Measurements from ENCODE around the gene GRIK4. TPM values are rescaled to one million over a fixed set of nuclear protein-coding genes. Genes with fewer than 3 reads are reported as not detected.
A peak's percentile ranks its signal among the peaks of the same experiment; 100 is the strongest.

Gene GRIK4
- total and polyA plus RNA-seq, 4 donors = 0.41 to 4.9 (median 1.7) TPM

DNA sequence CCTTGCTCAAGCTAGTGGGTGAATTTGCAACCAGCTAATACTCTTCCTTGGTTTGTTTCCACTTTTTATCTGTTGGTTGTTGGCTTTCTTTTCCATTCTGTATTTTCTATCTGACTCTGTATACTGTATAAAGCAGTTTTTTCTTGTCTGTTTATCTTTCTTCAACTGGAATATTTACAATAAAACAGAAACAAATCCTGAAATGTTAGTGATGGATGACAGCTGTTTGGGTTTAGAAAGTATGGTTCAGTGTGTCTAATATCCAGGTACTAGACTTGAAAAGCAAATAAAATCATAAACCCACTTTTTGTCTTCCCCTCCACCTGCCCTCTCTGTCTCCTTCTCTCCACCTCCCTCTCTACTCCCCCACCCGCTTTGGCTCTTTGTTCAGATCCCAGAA lies 477.1 kb downstream of the GRIK4 start:
- DNase-seq (peak in 2 of 3 donors; percentile 92 to 94), ATAC-seq (ENCODE audit: insufficient read depth, low FRiP score) (no peak)
- TF ChIP-seq, protein P1, sequence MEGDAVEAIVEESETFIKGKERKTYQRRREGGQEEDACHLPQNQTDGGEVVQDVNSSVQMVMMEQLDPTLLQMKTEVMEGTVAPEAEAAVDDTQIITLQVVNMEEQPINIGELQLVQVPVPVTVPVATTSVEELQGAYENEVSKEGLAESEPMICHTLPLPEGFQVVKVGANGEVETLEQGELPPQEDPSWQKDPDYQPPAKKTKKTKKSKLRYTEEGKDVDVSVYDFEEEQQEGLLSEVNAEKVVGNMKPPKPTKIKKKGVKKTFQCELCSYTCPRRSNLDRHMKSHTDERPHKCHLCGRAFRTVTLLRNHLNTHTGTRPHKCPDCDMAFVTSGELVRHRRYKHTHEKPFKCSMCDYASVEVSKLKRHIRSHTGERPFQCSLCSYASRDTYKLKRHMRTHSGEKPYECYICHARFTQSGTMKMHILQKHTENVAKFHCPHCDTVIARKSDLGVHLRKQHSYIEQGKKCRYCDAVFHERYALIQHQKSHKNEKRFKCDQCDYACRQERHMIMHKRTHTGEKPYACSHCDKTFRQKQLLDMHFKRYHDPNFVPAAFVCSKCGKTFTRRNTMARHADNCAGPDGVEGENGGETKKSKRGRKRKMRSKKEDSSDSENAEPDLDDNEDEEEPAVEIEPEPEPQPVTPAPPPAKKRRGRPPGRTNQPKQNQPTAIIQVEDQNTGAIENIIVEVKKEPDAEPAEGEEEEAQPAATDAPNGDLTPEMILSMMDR (IDR thresholded peaks at IDR 0.05; ENCODE audit: control extremely low read depth, extremely low read depth) = no peak
- H3K9ac ChIP-seq (ENCODE audit: insufficient read depth in 1 of 2, low read length in 2 of 2) = no peak overlapping the region
- H3K27ac ChIP-seq (ENCODE audit: low read depth in 1 of 2, low read length in 1 of 2) = no peak overlapping the region
- H3K27me3 ChIP-seq (ENCODE audit: control insufficient read depth in 3 of 3, insufficient read depth in 3 of 3, low read length in 2 of 3) = peaks cover 0 to 4% (median 0%) of the 10 kb centered on the region in 3 donors
- peaks cover 0 to 56% (median 28%) of the 10 kb centered on the region in 5 donors for H3K4me1 ChIP-seq (ENCODE audit: control insufficient read depth in 5 of 5, insufficient read depth in 5 of 5, low read length in 5 of 5)
- no peaks in the 10 kb centered on the region for H3K36me3 ChIP-seq (ENCODE audit: control insufficient read depth in 4 of 4, insufficient read depth in 4 of 4, low read length in 4 of 4)
- H3K9me3 ChIP-seq (ENCODE audit: control insufficient read depth in 4 of 4, insufficient read depth in 3 of 4, low read length in 3 of 4) = no peaks in the 10 kb centered on the region
- 93 to 100% methylated on average over 1 of the region's 1 CpG for WGBS, 2 donors
- H3K4me3 ChIP-seq = no peak overlapping the region

DNA sequence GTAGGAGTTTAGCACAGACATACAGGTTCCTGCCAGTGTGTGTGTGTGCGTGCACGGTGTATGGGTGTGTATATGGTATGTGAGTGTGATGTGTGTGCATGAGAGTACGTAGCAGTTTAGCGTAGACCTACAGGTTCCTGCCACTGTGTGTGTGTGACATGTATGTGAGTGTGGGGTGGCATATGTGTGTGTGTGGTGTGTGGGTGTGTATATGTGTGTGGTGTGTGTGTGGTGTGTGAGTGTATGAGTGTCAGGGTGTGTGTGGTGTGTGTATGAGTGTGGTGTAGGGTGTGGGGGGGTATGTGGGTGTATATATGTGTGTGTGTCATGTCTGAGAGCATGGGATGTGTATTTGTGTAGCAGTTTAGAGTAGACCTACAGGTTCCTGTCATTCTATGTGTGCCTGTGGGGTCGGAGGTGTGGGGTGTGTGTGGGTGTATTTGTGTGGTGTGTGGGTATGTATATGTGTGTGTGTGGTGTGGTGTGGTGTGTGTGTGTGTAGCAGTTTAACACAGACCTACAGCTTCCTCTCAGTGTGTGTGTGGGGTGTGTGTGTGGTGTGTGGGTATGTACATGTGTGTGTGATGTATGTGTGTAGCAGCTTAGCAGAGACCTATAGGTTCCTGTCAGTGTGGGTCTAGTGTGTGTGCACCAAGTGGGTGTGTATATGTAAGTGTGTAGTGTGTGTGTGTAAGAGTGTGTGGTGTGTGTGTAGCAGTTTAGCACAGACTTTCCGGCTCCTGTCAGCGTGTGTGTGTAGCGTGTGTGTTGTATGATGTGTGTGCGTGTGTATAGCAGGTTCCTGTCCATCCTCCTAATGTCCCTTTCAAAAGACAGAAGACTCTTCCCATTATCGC lies 480.5 kb downstream of the GRIK4 start:
- Histone ChIP-seq H3K4me3 (no peak overlapping the region), H3K9ac (ENCODE audit: insufficient read depth in 1 of 2, low read length in 2 of 2) (peak overlapping the region in 1 of 2 donors; percentile 56), H3K36me3 (ENCODE audit: control insufficient read depth in 4 of 4, insufficient read depth in 4 of 4, low read length in 4 of 4) (no peaks in the 10 kb centered on the region), H3K9me3 (ENCODE audit: control insufficient read depth in 4 of 4, insufficient read depth in 3 of 4, low read length in 3 of 4) (no peaks in the 10 kb centered on the region), H3K4me1 (ENCODE audit: control insufficient read depth in 5 of 5, insufficient read depth in 5 of 5, low read length in 5 of 5) (peaks cover 0 to 39% (median 23%) of the 10 kb centered on the region in 5 donors), H3K27ac (ENCODE audit: low read depth in 1 of 2, low read length in 1 of 2) (no peak overlapping the region), H3K27me3 (ENCODE audit: control insufficient read depth in 3 of 3, insufficient read depth in 3 of 3, low read length in 2 of 3) (peaks cover 0 to 4% (median 0%) of the 10 kb centered on the region in 3 donors)
- 95 to 97% methylated on average over 10 of the region's 10 CpGs for WGBS, 2 donors
- TF ChIP-seq, protein P1 (IDR thresholded peaks at IDR 0.05; ENCODE audit: control extremely low read depth, extremely low read depth) = no peak
- no peak for ATAC-seq (ENCODE audit: insufficient read depth, low FRiP score)
- DNase-seq = no peak

DNA sequence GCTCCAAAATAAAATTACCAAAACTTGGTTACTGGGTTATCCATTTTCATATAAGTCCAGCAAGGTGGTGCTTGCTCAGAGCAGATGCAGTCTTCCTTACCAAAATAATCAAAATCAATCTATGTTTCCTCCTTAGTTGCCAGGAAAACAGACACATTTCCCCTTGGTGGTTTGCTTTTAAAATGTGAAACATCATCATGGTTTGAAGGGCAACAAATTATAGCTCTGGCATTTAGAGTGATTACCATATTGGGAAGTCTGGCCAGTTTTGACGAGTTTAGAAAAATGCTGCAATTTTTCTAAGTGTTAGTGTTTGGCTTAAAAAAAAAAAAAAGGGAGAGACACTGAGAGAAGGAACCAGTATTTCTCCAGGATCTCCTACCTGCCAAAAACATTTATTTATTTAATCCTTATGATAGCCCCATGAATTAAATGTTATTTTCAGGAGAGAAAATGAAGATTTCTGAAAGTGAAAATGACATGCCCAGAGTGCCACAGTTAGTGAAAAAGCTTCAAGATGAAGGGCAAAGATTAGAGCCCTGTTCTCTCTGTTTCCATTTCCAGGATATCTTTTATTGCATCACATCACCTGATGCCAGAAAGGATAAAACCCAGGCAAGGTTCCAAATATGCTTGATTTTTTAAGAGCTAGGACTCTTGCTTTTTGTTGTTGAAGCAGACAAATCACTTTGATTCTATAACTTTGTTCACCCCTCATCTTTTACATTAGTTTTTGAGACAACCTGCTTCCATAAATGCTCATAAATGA lies 482.7 kb downstream of the GRIK4 start:
- ATAC-seq (ENCODE audit: insufficient read depth, low FRiP score) = no peak
- TF ChIP-seq, protein P1 (IDR thresholded peaks at IDR 0.05; ENCODE audit: control extremely low read depth, extremely low read depth) = no peak

More for the DNA sequence above, 482.7 kb downstream of the GRIK4 start:
- DNase-seq = no peak
- no peaks in the 10 kb centered on the region for H3K36me3 ChIP-seq (ENCODE audit: control insufficient read depth in 4 of 4, insufficient read depth in 4 of 4, low read length in 4 of 4)
- peaks cover 0 to 17% (median 2%) of the 10 kb centered on the region in 5 donors for H3K4me1 ChIP-seq (ENCODE audit: control insufficient read depth in 5 of 5, insufficient read depth in 5 of 5, low read length in 5 of 5)
- H3K27ac ChIP-seq (ENCODE audit: low read depth in 1 of 2, low read length in 1 of 2) = no peak overlapping the region
- WGBS, 2 donors = 10 to 21% methylated on average over 1 of the region's 1 CpG
- no peaks in the 10 kb centered on the region for H3K9me3 ChIP-seq (ENCODE audit: control insufficient read depth in 4 of 4, insufficient read depth in 3 of 4, low read length in 3 of 4)
- peaks cover 0 to 4% (median 0%) of the 10 kb centered on the region in 3 donors for H3K27me3 ChIP-seq (ENCODE audit: control insufficient read depth in 3 of 3, insufficient read depth in 3 of 3, low read length in 2 of 3)
- no peak overlapping the region for H3K4me3 ChIP-seq
- no peak overlapping the region for H3K9ac ChIP-seq (ENCODE audit: insufficient read depth in 1 of 2, low read length in 2 of 2)

Data from lung (tissue), 12 donors.